ENCODE measurements around the gene GALE. TPM values are rescaled to one million over a fixed set of nuclear protein-coding genes. Genes with fewer than 3 reads are reported as not detected.
"Not testable (repeated sequence)": the region's sequence is repeated elsewhere in the genome, so short reads cannot be mapped to it uniquely, and the experiment has no call there.

The GALE gene
- total RNA-seq, 2 experiments from 2014 or later = 49.4 to 54.9 TPM

DNA sequence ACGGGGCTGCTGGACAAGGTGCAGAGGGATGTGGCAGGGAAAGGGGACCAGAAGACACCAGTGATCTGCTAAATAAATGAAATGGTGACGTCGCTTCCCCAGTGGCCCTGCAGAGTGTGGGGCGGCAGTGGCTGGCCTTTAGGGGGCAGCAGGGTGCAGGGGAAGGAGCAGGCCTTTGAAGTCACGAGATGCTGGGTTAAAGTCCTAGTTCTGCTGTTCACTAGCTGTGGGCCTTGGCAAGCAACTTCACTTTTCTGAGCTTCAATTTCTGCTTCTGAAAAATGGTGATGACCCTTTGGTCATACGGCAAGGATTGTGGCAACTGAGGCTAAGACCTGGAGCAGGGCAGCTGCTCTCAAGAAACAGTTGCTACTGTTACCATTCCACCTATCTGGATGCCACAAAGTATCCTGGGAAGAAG lies 9.2 kb upstream of the GALE start:
- Mint-ChIP-seq H3K4me3 (no peak overlapping the region), H3K27ac (no peak overlapping the region), H3K36me3 (peaks cover 12% of the 10 kb centered on the region), H3K27me3 (no peaks in the 10 kb centered on the region), H3K4me1 (ENCODE audit: low read depth) (peaks cover 12% of the 10 kb centered on the region), H3K9me3 (no peaks in the 10 kb centered on the region)
- POLR2A ChIA-PET = interaction anchor here (0.7 to 1.5 kb wide), 3 partner anchors 9 to 21 kb away, joined by 3 to 5 read pairs (median 5); partner anchors contain the start of genes GALE and HMGCL
- DNase-seq = peak; percentile 89
- CTCF ChIA-PET = interaction anchor here (0.6 to 5.1 kb wide), 26 partner anchors 8 to 615 kb away, joined by 3 to 84 read pairs (median 8); partner anchors contain the start of genes FUCA1, GALE, HMGCL and LYPLA2
- intact Hi-C loops (cut with micrococcal nuclease) = loop anchor here (1.0 to 2.0 kb wide), 2 partner anchors 59 to 107 kb away; partner anchors contain the start of gene FUCA1

DNA sequence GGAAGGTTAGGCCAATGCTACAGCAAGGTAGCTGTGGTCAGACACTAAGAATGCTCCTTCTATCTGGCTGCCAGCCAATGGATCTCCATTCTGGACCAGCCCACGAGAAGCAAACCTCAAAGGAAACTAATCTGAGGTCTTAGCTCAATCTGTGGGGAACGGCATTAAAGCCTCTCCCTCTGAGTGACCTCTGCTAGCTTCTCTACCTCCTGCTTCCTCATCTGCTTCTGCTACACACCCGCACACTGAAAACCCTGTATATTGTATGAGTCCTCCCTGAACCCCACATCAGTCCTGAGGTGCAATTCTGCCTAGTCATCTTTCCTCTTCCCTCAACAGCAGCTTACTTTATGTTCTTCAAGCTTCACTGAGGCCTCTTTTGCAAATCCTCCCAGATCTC lies 6.9 kb upstream of the GALE start:
- H3K27ac Mint-ChIP-seq = no peak overlapping the region

DNA sequence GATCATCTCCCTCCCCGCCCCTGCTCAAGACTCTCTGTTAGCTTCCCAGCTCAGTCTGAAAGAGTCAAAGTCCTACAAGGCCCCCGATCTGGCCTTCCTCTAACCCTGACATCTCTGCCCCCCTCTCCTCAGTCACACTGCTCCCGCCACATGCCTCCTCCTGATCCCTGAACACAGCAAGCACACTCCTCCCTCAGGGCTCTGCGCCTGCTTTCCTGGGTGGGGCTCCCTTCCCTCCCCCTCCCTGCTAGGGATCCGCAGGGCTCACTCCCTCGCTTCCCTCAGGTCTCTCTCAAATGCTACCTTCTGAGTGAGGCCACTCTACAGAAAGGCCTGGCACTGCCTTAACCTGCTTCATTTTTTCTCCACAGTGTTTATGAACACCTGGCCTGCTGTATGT lies 5.7 kb upstream of the GALE start:
- intact Hi-C loops (cut with micrococcal nuclease) = no loop called here
- no peak overlapping the region for H3K27ac Mint-ChIP-seq
- H3K4me3 Mint-ChIP-seq = no peak overlapping the region
- ChIA-PET POLR2A (interaction anchor here (0.6 kb wide), 1 partner anchor 19 kb away, joined by 3 read pairs; the partner anchor contains the start of gene HMGCL), CTCF (interaction anchor here (0.7 to 2.2 kb wide), 4 partner anchors 34 to 108 kb away, joined by 3 to 9 read pairs (median 4); no protein-coding TSS in a partner anchor)
- no peak for DNase-seq
- no peaks in the 10 kb centered on the region for H3K27me3 Mint-ChIP-seq
- peaks cover 16% of the 10 kb centered on the region for H3K4me1 Mint-ChIP-seq (ENCODE audit: low read depth)
- no peaks in the 10 kb centered on the region for H3K9me3 Mint-ChIP-seq
- H3K36me3 Mint-ChIP-seq = peaks cover 2% of the 10 kb centered on the region

More for the DNA sequence above, 6.9 kb upstream of the GALE start:
- CTCF ChIA-PET = interaction anchor here (1.2 to 2.2 kb wide), 4 partner anchors 17 to 107 kb away, joined by 3 to 9 read pairs (median 4); no protein-coding TSS in a partner anchor
- Mint-ChIP-seq H3K4me1 (ENCODE audit: low read depth) (peaks cover 12% of the 10 kb centered on the region), H3K4me3 (no peak overlapping the region), H3K36me3 (peaks cover 6% of the 10 kb centered on the region), H3K27me3 (no peaks in the 10 kb centered on the region), H3K9me3 (no peaks in the 10 kb centered on the region)
- intact Hi-C loops (cut with micrococcal nuclease) = no loop called here
- POLR2A ChIA-PET = interaction anchor here (0.6 to 0.7 kb wide), 3 partner anchors 9 to 140 kb away, joined by 3 read pairs; no protein-coding TSS in a partner anchor
- DNase-seq = no peak

DNA sequence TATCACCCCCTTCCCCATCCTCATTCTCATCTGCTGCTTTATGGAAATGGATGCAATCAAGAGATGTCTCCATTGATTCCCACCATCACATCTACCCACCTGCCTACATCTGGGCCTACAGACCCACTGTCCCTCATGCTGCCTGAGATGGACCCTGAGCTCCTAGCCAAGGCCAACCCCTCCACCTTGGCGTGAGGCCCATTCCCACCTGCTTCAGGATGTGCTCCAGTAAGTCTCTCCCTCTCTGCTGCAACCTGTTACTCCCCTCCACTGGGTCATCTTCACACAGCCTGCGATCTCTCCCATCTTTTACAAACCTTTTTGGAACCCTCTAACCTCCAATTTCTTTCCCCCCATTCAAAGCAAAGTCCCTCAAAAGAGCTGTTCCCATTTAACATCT lies 4.5 kb upstream of the GALE start:
- ChIA-PET POLR2A (no interaction called here), CTCF (no interaction called here)
- intact Hi-C loops (cut with micrococcal nuclease) = no loop called here
- H3K4me1 Mint-ChIP-seq (ENCODE audit: low read depth) = peaks cover 10% of the 10 kb centered on the region
- H3K27ac Mint-ChIP-seq = peak overlapping the region; percentile 15
- peaks cover 1% of the 10 kb centered on the region for H3K36me3 Mint-ChIP-seq
- no peaks in the 10 kb centered on the region for H3K9me3 Mint-ChIP-seq
- DNase-seq = no peak
- no peak overlapping the region for H3K4me3 Mint-ChIP-seq
- no peaks in the 10 kb centered on the region for H3K27me3 Mint-ChIP-seq

DNA sequence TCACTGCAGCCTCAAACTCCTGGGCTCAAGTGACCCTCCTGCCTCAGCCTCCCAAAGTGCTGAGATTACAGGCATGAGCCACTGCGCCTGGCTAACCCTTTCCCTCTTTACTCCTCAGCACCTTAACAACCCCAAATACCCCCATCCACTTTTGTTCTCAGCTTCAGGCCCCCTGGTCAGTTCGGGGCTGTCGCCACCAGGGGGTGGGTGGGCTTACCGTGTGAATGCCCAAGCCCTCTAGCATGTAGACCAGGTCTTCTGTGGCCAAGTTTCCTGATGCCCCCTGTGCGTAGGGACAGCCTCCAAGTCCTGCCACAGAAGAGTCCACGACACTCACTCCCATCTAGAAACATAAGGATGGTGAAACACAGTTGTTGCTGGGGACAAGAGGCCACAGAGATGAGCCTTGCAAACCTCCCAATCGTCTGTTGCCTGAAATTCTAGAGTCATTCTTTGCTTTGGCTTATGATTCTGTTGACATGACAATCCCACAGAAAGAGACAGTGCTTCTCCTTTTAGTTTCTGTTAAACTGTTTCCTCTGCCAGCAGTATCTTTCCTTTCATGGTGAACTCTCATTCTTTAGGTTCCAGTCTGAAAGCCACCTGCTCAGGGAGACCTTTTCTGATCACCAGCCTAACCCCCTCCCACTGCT lies 3.8 kb upstream of the GALE start:
- no peak overlapping the region for H3K27ac Mint-ChIP-seq
- peaks cover 4% of the 10 kb centered on the region for H3K36me3 Mint-ChIP-seq
- H3K4me1 Mint-ChIP-seq (ENCODE audit: low read depth) = peaks cover 10% of the 10 kb centered on the region
- CTCF ChIA-PET = interaction anchor here (1.0 to 1.2 kb wide), 2 partner anchors 20 to 112 kb away, joined by 3 to 4 read pairs; no protein-coding TSS in a partner anchor
- no peaks in the 10 kb centered on the region for H3K9me3 Mint-ChIP-seq
- DNase-seq = no peak
- H3K27me3 Mint-ChIP-seq = no peaks in the 10 kb centered on the region
- intact Hi-C loops (cut with micrococcal nuclease) = no loop called here
- POLR2A ChIA-PET = no interaction called here
- no peak overlapping the region for H3K4me3 Mint-ChIP-seq

DNA sequence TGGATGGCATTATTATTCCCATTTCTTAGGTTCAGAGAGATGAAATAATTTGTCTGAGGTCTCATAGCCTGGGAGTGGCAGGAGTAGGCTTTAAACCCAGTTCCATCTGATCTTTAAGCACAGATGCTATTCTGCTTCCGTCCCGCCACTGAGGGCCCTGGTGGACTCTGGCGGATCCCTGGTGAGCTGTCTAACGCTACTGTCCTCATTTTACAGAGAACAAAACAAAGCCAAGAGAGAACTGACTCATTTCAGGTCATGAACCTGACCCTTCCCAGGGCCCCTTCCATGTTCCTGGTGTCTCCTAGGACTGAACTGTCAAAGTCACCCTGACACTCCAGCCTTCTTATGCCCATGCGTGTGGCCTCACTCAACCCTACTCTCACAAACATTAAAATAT lies 3.1 kb upstream of the GALE start:
- intact Hi-C loops (cut with micrococcal nuclease) = no loop called here
- POLR2A ChIA-PET = no interaction called here
- CTCF ChIA-PET = interaction anchor here (1.0 to 1.2 kb wide), 3 partner anchors 21 to 113 kb away, joined by 3 to 4 read pairs (median 4); no protein-coding TSS in a partner anchor

DNA sequence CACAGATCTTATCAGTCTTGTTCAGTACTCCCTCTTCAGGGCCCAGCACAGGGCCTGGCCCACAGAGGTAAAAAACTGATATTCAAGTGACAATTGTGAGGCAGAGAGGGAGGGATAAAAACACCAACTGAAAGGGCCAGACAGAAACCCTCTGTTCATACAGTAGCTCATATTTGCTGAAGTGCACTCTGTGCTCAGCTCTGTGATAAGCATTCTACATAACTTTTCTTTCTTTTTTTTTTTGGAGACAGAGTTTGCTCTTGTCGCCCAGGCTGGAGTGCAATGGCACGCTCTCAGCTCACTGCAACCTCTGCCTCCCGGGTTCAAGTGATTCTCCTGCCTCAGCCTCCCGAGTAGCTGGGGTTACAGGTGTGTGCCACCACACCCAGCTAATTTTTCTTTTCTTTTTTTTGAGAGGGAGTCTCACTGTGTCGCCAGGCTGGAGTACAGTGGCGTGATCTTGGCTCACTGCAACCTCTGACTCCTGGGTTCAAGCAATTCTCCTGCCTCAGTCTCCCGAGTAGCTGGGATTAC lies 2.3 kb upstream of the GALE start:
- CTCF ChIA-PET = interaction anchor here (1.0 to 6.5 kb wide), 5 partner anchors 8 to 114 kb away, joined by 3 to 39 read pairs (median 4); no protein-coding TSS in a partner anchor
- POLR2A ChIA-PET = interaction anchor here (4.0 kb wide), 1 partner anchor 22 kb away, joined by 14 read pairs; the partner anchor contains the start of gene HMGCL

More for the DNA sequence above, 3.1 kb upstream of the GALE start:
- Mint-ChIP-seq H3K9me3 (no peaks in the 10 kb centered on the region), H3K4me3 (no peak overlapping the region), H3K27me3 (no peaks in the 10 kb centered on the region), H3K36me3 (peaks cover 5% of the 10 kb centered on the region), H3K4me1 (ENCODE audit: low read depth) (peaks cover 13% of the 10 kb centered on the region), H3K27ac (no peak overlapping the region)
- DNase-seq = no peak

DNA sequence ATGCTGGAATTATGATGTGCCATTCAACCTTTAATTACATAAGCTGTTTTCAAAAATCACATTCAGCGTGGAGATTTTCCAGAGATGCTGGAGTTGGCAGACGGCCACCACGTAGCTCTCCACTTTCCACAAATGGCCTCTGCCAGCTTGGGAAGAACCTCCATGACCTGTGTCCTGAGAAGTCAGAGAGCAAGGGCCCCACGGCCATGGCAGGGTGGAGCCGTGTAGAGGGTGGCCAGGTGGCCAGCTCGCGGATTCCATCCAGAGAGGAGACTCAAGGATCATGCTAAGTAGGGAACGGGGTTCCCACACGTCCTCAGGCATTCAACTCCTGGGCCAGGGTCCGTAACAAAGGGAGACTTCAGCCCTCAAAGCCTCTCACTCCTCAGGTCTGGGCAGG lies 1.3 kb upstream of the GALE start:
- ChIA-PET POLR2A (interaction anchor here (0.6 to 4.0 kb wide), 4 partner anchors 16 to 179 kb away, joined by 3 to 14 read pairs (median 4); partner anchors contain the start of genes HMGCL and SRSF10), CTCF (interaction anchor here (0.8 to 6.5 kb wide), 7 partner anchors 9 to 115 kb away, joined by 3 to 39 read pairs (median 3); partner anchors contain the start of gene LYPLA2)
- no peak overlapping the region for H3K4me3 Mint-ChIP-seq
- intact Hi-C loops (cut with micrococcal nuclease) = no loop called here
- no peak overlapping the region for H3K27ac Mint-ChIP-seq
- H3K36me3 Mint-ChIP-seq = peaks cover 11% of the 10 kb centered on the region
- no peak for DNase-seq
- peaks cover 14% of the 10 kb centered on the region for H3K4me1 Mint-ChIP-seq (ENCODE audit: low read depth)
- H3K27me3 Mint-ChIP-seq = no peaks in the 10 kb centered on the region
- no peaks in the 10 kb centered on the region for H3K9me3 Mint-ChIP-seq

More for the DNA sequence above, 2.3 kb upstream of the GALE start:
- H3K27me3 Mint-ChIP-seq; H3K4me3 Mint-ChIP-seq; DNase-seq; H3K27ac Mint-ChIP-seq; H3K9me3 Mint-ChIP-seq; H3K36me3 Mint-ChIP-seq; intact Hi-C loops (cut with micrococcal nuclease): not testable (repeated sequence)
- peaks cover 14% of the 10 kb centered on the region for H3K4me1 Mint-ChIP-seq (ENCODE audit: low read depth)

DNA sequence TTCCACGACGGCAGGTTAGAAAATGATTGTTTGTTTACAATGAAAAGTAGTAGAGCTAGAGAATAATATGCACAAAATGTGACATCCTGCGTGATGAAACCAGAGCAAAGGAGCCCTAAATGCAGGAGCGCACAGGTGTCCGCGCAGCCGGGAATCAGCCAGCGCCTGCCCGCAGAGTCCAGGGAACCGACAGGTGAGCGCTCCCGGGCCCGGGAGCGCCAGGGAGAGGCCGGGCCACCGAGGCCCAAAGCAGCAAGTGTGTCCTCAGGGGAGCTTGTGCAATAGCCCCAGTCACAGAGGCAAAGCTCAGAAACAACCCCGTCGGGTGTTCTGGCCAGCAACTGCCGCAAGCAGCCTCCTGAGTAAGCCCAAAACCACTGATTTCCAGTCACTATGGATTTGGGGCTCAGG lies 789 bp upstream of the GALE start:
- POLR2A ChIA-PET = interaction anchor here (0.6 to 4.0 kb wide), 8 partner anchors 10 to 179 kb away, joined by 3 to 20 read pairs (median 4); partner anchors contain the start of genes HMGCL, LYPLA2, PITHD1 and SRSF10
- no peaks in the 10 kb centered on the region for H3K9me3 Mint-ChIP-seq
- H3K36me3 Mint-ChIP-seq = peaks cover 15% of the 10 kb centered on the region
- H3K4me3 Mint-ChIP-seq = peak overlapping the region; percentile 94
- peaks cover 14% of the 10 kb centered on the region for H3K4me1 Mint-ChIP-seq (ENCODE audit: low read depth)
- CTCF ChIA-PET = interaction anchor here (0.8 to 6.5 kb wide), 6 partner anchors 9 to 47 kb away, joined by 3 to 39 read pairs (median 4); partner anchors contain the start of gene LYPLA2
- DNase-seq = no peak
- intact Hi-C loops (cut with micrococcal nuclease) = no loop called here
- peak overlapping the region; percentile 80 for H3K27ac Mint-ChIP-seq
- H3K27me3 Mint-ChIP-seq = no peaks in the 10 kb centered on the region

DNA sequence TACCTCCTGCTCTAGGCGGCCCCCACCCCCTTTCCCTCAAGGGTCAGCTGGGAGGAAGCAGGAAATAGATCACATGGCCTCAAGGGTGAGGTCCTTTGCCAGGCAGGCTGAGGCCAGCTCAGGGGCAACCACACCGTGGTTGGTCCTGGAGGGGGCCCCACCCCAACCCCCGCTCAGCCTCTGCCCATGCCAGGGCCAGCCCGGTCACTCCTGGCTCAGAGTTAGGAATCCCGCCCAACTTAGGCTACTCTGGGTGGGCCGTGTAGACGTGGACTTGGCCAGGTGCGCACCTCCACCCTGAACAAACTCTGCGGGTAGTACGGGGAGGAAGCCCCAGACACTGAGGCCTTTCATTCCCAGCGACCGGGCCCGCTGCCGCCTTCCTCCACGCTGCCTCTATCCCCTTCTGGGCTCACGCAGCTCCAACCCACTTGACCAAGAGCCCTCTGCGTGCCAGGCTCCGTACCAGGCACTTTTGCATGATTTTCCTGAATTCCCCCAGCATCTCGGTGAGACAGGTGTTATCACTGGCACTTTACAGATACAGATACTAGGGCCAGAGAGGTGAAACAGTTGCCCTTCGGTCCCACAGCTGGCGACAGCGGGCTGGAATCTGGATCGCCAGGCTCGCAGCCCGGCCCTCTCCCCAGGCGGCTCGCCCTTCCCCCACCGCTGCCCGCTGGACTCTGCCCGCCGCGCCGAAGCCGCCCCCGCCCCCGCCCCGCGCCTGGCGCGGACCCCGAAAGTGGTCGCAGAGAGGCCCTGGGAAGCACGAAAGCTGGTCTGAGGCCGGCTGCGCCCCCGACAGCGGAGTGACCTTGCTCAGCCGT lies 769 bp downstream of the GALE start:
- ChIA-PET POLR2A (interaction anchor here (0.6 to 4.0 kb wide), 8 partner anchors 9 to 108 kb away, joined by 3 to 20 read pairs (median 4); partner anchors contain the start of genes ELOA, HMGCL, LYPLA2 and RPL11), CTCF (interaction anchor here (1.1 to 6.5 kb wide), 6 partner anchors 10 to 117 kb away, joined by 3 to 39 read pairs (median 5); no protein-coding TSS in a partner anchor)
- Mint-ChIP-seq H3K9me3 (no peaks in the 10 kb centered on the region), H3K27me3 (no peaks in the 10 kb centered on the region), H3K4me1 (ENCODE audit: low read depth) (peaks cover 14% of the 10 kb centered on the region), H3K36me3 (peaks cover 17% of the 10 kb centered on the region), H3K4me3 (peak overlapping the region; percentile 94), H3K27ac (peak overlapping the region; percentile 90)
- DNase-seq = peak; percentile 74
- intact Hi-C loops (cut with micrococcal nuclease) = loop anchor here (1.0 kb wide), 4 partner anchors 8 to 181 kb away; partner anchors contain the start of genes LYPLA2, PITHD1, PNRC2 and SRSF10

DNA sequence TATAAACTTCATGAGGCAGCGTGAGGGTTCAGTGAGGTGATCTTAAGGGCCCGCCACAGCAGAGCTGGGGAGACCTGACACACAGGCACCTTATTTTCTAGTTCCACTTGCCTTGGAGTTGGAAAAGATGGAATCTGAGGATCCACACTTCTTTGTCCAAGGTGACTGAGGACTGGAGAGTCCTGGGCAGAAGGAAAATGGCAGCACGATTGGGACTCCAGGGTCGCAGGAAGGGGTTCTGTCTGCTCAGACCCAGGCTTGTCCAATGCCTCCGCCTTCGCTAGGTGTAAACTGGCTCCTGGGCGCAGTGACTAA lies 1.3 kb downstream of the GALE start:
- CTCF ChIA-PET = interaction anchor here (1.2 to 6.5 kb wide), 4 partner anchors 10 to 28 kb away, joined by 5 to 38 read pairs (median 6); no protein-coding TSS in a partner anchor
- intact Hi-C loops (cut with micrococcal nuclease) = no loop called here
- DNase-seq = no peak
- peak overlapping the region; percentile 94 for H3K4me3 Mint-ChIP-seq
- POLR2A ChIA-PET = interaction anchor here (0.6 to 4.0 kb wide), 5 partner anchors 8 to 108 kb away, joined by 3 to 20 read pairs (median 4); partner anchors contain the start of genes ELOA, HMGCL, LYPLA2 and RPL11
- no peaks in the 10 kb centered on the region for H3K9me3 Mint-ChIP-seq
- H3K27ac Mint-ChIP-seq = peak overlapping the region; percentile 90
- H3K4me1 Mint-ChIP-seq (ENCODE audit: low read depth) = peaks cover 14% of the 10 kb centered on the region
- H3K36me3 Mint-ChIP-seq = peaks cover 21% of the 10 kb centered on the region
- no peaks in the 10 kb centered on the region for H3K27me3 Mint-ChIP-seq
